AG08395 (cell line): ENCODE data around the gene CNN2.

Experiments
- DNase-seq: peaks from one replicate; pipeline ENCODE4 v3.0.0; 2012; ENCODE audit warnings: mixed read lengths, low spot score

Gene CNN2

GRCh38 chr19:1081301-1082164 lies 55.1 kb downstream of the CNN2 start:
- no peak for DNase-seq

- no peak for DNase-seq
Observed at GRCh38 chr19:1082165-1082927, 55.9 kb downstream of the CNN2 start.

GRCh38 chr19:1082928-1083816 lies 56.8 kb downstream of the CNN2 start:
- no peak for DNase-seq

- no peak for DNase-seq
Observed at GRCh38 chr19:1084024-1084868, 57.8 kb downstream of the CNN2 start.

GRCh38 chr19:1085053-1085658 lies 58.7 kb downstream of the CNN2 start:
- DNase-seq, result no peak

- DNase-seq, result no peak
Observed at GRCh38 chr19:1085676-1086442, 59.5 kb downstream of the CNN2 start.

GRCh38 chr19:1086613-1087012 lies 60.2 kb downstream of the CNN2 start:
- no peak for DNase-seq

GRCh38 chr19:1087813-1088415 lies 61.5 kb downstream of the CNN2 start:
- DNase-seq, result no peak

- DNase-seq, result no peak
Observed at GRCh38 chr19:1088416-1089010, 62.1 kb downstream of the CNN2 start.
